ENCODE results near the gene HELQ. TPM values are rescaled to one million over a fixed set of nuclear protein-coding genes. Genes with fewer than 3 reads are reported as not detected.
"Not testable (repeated sequence)": the region's sequence is repeated elsewhere in the genome, so short reads cannot be mapped to it uniquely, and the experiment has no call there.

HELQ gene
- 9.7 and 12.7 TPM in 2 replicates for total RNA-seq (2014; rRNA removed; shearing (Covaris generic))

GRCh38 chr4:83455281-83456183, at the start of gene HELQ, which contains the start of gene MRPS18C:
Gene HELQ (minus strand): TSS chr4:83455823. CDS start chr4:83455693, 130 bp downstream.
Gene MRPS18C (plus strand): TSS chr4:83456058. CDS start chr4:83456078, 20 bp downstream.
- in situ Hi-C loops (cut with HindIII; ENCODE audit: low sequenced_read_pairs), result no loop called here
- peak; percentile 99 for DNase-seq (ENCODE audit: low spot score)

DNA sequence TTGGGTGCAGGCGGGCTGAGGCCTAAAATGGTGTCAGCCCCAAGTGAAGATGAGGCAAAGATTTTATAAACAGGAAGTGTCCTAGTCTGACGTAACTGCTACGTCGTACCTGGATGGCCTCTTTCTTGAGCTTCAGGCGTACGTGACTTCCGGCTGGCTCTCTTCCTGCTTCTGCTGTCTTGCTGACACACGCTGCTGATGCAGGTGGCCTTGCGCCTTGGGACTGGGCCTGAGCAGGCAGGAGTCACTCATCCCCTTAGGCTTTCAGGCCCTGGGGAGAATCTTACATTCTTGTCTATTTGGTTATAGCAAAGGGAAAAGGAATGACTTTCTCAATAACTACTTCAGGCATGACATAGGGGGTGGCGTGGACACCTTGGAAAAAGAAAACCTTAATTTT, 49.4 kb upstream of the HELQ start:
- in situ Hi-C loops (cut with HindIII; ENCODE audit: low sequenced_read_pairs), result no loop called here
- no peak for DNase-seq (ENCODE audit: low spot score)

GRCh38 chr4:83504503-83504902, 48.9 kb upstream of the HELQ start:
- in situ Hi-C loops (cut with HindIII; ENCODE audit: low sequenced_read_pairs), result no loop called here
- no peak for DNase-seq (ENCODE audit: low spot score)

- in situ Hi-C loops (cut with HindIII; ENCODE audit: low sequenced_read_pairs), result no loop called here
- DNase-seq (ENCODE audit: low spot score), result no peak
These were observed 48.4 kb upstream of the HELQ start for GRCh38 chr4:83503974-83504373.

- in situ Hi-C loops (cut with HindIII; ENCODE audit: low sequenced_read_pairs); DNase-seq (ENCODE audit: low spot score): not testable (repeated sequence)
These were observed 46.0 kb upstream of the HELQ start for GRCh38 chr4:83501671-83502070.

GRCh38 chr4:83498187-83498586, 42.6 kb upstream of the HELQ start:
- in situ Hi-C loops (cut with HindIII; ENCODE audit: low sequenced_read_pairs), result no loop called here
- no peak for DNase-seq (ENCODE audit: low spot score)

DNA sequence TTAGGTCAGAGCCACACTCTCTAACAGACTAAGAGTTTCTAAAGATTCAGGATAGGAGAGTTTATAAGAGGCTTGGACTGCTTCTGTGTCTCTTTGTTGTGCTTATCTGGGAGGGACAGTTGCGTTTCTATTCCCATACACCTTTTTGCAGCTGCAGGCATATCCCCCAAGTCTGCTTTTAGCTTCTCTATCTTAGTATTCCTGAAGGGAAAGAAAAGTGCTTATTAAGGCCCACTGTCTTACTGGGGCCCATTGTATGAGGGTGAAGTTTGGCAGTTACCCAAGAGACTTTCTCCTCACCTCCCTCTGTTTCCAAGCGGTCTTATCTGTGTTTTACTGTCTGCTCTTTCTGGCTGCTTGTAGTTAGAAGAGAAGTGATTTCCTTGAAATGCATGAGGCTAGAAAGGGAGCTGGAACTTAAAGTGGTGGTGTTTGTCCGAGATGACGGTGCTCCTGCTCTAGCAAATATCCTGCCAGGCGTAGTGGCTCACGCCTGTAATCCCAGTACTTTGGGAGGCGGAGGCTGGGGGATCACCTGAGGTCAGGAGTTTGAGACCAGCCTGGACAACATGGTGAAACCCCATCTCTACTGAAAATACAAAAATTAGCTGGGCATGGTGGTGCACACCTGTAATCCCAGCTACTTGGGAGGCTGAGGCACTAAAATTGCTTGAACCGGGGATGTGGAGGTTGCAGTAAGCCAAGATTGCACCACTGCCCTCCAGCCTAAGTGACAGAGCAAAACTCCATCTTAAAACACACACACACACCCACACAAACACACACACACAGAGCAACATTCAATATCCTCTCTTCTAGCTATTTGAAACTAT, 40.7 kb upstream of the HELQ start:
- in situ Hi-C loops (cut with HindIII; ENCODE audit: low sequenced_read_pairs); DNase-seq (ENCODE audit: low spot score): not testable (repeated sequence)

DNA sequence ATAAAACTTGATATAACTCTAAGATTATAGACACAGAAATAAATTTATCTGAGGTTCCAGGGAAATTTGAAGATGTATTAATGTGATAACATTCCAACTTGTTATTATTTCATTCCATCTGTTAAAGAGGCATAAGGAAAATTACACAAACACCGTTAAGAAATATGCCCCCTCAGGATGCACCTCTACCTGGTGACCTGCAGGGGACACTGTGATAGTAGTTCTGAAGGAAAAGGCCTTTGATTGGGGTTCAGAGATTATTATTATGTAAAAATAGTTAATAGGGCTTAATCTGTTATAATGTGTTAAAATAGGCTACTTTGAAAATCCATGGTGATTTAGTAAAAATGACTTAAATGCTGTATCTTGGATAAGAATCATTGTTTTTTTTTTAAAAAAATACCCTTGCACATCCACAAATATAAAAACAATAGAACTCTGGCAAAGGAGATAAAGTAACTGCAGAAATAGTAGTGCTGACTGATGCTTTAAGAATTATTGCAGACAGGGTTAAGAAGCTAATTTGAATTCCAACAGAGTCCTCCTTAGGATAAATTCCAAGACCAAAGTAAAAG, 35.3 kb upstream of the HELQ start:
- in situ Hi-C loops (cut with HindIII; ENCODE audit: low sequenced_read_pairs), result no loop called here
- DNase-seq (ENCODE audit: low spot score), result peak; percentile 9

DNA sequence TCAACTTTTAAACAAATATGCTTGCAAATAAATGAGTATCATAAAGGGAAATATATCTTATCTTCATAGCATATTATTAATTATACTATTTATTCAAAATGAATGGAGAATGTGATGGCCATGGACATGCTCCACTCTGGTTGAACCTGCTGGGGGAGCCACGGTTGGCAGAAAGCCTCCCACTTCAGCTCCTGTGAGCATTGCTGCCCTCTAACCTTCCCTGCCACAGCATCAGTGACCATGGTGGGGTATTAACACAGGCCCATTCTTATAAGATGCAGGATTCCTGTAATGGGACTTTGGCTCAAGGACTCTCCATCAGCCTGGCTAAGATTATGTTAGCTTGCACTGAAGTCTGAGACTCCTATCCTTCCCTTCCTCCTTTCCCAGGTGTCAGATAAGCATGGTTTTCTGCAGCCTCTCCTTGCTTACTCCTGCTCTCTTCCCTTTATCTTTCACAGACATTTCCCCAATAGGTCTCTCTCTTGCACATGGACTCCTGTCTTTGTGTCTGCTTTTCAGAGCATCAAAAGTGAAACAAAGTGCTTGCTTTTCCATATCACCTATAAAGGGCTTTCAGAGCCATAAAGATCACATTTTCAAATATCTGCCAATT, 34.2 kb upstream of the HELQ start:
- DNase-seq (ENCODE audit: low spot score), result no peak

GRCh38 chr4:83486457-83487129, 31.0 kb upstream of the HELQ start:
- no peak for DNase-seq (ENCODE audit: low spot score)

More for the DNA sequence above, 34.2 kb upstream of the HELQ start:
- in situ Hi-C loops (cut with HindIII; ENCODE audit: low sequenced_read_pairs), result no loop called here

DNA sequence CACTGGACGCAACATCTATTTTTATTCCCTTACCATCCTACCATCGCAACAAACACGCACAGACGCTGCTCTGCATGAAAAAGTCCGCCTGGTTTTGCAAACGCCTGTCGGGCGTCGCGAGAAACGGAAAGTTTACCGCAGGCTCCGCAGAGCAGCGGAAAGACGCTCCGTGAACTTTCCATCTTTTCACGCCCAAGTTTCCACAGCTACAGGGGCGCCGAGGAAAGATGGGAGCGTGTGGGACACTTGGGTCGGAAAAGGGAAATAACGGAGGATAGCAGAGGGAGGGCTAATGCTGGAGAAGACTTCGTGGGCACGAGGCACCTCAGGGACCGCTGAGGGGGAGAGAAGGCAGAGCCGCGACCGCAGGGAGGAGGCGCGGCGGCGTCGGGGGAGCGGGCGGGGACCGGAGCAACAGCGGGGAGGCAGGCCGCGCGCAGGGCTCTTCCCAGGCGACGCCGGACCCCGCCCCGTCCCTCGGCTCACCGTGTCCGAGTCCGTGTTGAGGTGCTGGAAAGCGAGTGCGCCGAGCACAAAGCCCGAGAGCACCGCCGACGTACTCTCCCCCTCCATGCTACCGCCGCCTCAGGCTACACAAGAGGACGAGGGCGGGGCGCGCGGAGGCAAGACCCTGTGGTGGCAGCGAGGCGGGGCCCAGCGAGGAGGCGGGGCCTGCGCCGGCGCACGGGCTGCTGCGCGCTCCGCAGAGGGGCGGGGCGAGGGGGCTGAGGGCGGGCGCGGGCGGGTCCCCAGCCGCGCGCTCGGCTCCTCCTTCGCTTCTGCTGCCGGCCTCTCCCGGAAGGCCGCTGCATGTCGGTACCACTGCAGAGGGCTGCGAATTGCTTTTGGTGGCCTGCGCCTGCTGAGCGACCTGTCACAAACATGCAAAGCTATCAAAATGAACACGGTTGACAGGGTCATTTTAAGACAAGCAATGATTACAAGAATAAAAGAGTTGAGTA, 29.2 kb upstream of the HELQ start, which contains the start of gene ABRAXAS1:
Gene ABRAXAS1 (minus strand): TSS at position 601 of the 962 bp plus-strand sequence. CDS start 28 bp downstream, at position 573.
- in situ Hi-C loops (cut with HindIII; ENCODE audit: low sequenced_read_pairs), result no loop called here
- DNase-seq (ENCODE audit: low spot score), result peak; percentile 95

More at GRCh38 chr4:83486457-83487129, 31.0 kb upstream of the HELQ start:
- in situ Hi-C loops (cut with HindIII; ENCODE audit: low sequenced_read_pairs), result no loop called here

GRCh38 chr4:83473966-83474365, 18.3 kb upstream of the HELQ start:
- no peak for DNase-seq (ENCODE audit: low spot score)
- in situ Hi-C loops (cut with HindIII; ENCODE audit: low sequenced_read_pairs), result no loop called here

DNA sequence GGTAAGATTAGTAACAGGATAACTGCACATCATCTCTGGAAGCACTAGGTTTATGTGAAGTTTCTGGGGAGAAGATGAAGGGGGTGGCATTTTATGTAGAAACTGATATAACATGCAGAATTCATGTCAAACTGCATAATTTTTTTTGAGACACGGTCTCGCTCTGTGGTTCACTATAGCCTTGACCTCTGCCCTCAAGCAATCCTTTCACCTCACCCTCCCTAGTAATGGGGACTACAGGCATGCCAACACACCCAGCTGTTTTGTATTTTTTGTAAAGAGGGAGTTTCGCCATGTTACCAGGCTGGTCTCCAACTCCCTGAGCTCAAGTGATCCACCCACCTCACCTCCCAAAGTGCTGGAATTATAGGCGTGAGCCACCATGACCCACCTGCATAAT, 17.8 kb upstream of the HELQ start:
- in situ Hi-C loops (cut with HindIII; ENCODE audit: low sequenced_read_pairs), result no loop called here
- no peak for DNase-seq (ENCODE audit: low spot score)

DNA sequence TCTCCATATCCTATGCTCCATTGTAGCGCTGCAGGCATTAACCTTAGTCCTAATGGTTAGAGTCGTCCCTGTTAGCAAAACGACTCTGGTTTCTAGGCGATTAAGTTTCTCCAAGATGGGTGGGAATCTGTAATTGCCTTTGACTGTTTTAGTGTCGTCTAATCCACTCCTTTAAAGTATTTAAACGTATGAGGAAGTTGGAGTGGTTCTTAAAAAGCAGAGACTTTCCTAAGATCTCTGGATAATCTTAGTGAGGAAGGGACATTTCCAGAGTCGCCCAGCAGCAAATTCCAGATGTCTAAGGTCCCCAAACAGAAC, 520 bp upstream of the HELQ start:
- in situ Hi-C loops (cut with HindIII; ENCODE audit: low sequenced_read_pairs), result no loop called here
- no peak for DNase-seq (ENCODE audit: low spot score)

GRCh38 chr4:83454686-83455085, 937 bp downstream of the HELQ start:
- in situ Hi-C loops (cut with HindIII; ENCODE audit: low sequenced_read_pairs), result no loop called here
- DNase-seq (ENCODE audit: low spot score), result peak; percentile 21

DNA sequence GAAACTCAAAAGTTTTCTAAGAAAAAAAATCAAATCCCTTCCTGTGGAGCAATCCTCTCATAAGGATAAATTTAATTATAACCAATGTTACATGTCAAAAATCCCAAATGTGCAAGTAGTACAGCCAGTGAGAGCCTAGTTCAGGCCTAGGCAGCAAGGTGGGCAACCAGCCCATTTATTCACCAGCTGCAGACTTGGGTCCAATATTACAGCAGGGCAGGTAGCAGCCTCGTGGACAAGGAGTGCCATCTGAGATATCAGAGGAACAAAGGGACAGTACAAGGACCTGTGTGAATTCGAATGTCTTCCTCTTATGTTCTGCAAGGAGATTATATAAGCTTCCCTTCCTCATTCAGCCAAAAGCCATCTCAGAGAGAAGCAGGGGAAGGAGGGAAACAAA, 6.6 kb downstream of the HELQ start:
- in situ Hi-C loops (cut with HindIII; ENCODE audit: low sequenced_read_pairs), result no loop called here
- DNase-seq (ENCODE audit: low spot score), result no peak

DNA sequence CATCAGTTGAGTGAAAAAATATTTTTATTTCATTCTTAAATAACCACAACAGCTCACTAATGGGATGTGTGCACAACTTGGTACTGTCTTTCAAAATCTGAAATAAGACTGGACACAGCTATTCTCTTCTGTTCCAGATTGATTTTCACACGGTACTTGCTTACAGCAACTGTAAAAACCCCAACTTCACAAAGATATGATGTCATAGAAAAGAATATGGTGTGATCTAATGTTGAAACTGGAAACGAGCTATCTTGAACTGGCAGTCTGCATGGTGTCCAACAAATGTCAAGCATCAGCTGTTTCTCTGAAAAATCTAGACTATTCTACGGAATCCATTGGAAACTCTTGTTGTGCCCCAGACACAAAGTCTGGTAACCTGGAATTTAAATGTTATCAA, 14.7 kb downstream of the HELQ start:
- in situ Hi-C loops (cut with HindIII; ENCODE audit: low sequenced_read_pairs), result no loop called here
- no peak for DNase-seq (ENCODE audit: low spot score)

Data from G401 (cell line).